Measurements from ENCODE around the gene RAB25. TPM values are rescaled to one million over a fixed set of nuclear protein-coding genes. Genes with fewer than 3 reads are reported as not detected.

RAB25 gene
- 0.13 TPM in 1 of 2 replicates, not detected in the other for total RNA-seq

GRCh38 chr1:156060937-156061636 lies at the start of gene RAB25:
TSS of gene RAB25 (plus strand) at chr1:156061160. CDS start at chr1:156061401, 241 bp downstream.

GRCh38 chr1:156020293-156021092 lies 40.5 kb upstream of the RAB25 start, which contains the start of gene SSR2:
TSS of gene SSR2 (minus strand) at chr1:156020951. CDS start at chr1:156020167, 784 bp downstream.

GRCh38 chr1:156053768-156054499 lies 7.0 kb upstream of the RAB25 start, which contains the start of gene UBQLN4:
TSS of gene UBQLN4 (minus strand) at chr1:156053798. CDS start at chr1:156053701, 97 bp downstream.

GRCh38 chr1:156054500-156055280 lies 6.3 kb upstream of the RAB25 start, which contains the start of gene LAMTOR2:
TSS of gene LAMTOR2 (plus strand) at chr1:156054782. CDS start at chr1:156054890, 108 bp downstream.

GRCh38 chr1:156082309-156083091 lies 21.5 kb downstream of the RAB25 start, which contains the start of gene MEX3A:
TSS of gene MEX3A (minus strand) at chr1:156082465. CDS start at chr1:156081998, 467 bp downstream.

GRCh38 chr1:156114101-156114918 lies 53.4 kb downstream of the RAB25 start, which contains the start of gene LMNA:
TSS of gene LMNA (plus strand) at chr1:156114711. CDS start at chr1:156114919, 208 bp downstream.

Other genes starting within 250 kb of the RAB25 start
- 19.3 and 50.1 TPM in 2 replicates for gene GON4L, start 203.9 kb upstream of the RAB25 start, total RNA-seq
- gene SYT11, start 201.6 kb upstream of the RAB25 start, total RNA-seq, result 25.9 and 59.6 TPM in 2 replicates
- 25.3 and 54.9 TPM in 2 replicates for gene RIT1, start 149.8 kb upstream of the RAB25 start, total RNA-seq
- 12.6 and 32.9 TPM in 2 replicates for gene KHDC4, start 126.7 kb upstream of the RAB25 start, total RNA-seq
- 0.06 and 0.16 TPM in 2 replicates for gene RXFP4, start 119.5 kb upstream of the RAB25 start, total RNA-seq
- 93.6 and 138 TPM in 2 replicates for gene ARHGEF2, start 82.6 kb upstream of the RAB25 start, total RNA-seq
- gene SSR2, start 40.2 kb upstream of the RAB25 start, total RNA-seq, result 264 and 295 TPM in 2 replicates
- 10.5 and 22.0 TPM in 2 replicates for gene UBQLN4, start 7.4 kb upstream of the RAB25 start, total RNA-seq
- gene LAMTOR2, start 6.4 kb upstream of the RAB25 start, total RNA-seq, result 55.0 and 88.2 TPM in 2 replicates
- 2.4 and 12.2 TPM in 2 replicates for gene MEX3A, start 21.3 kb downstream of the RAB25 start, total RNA-seq
- 554 and 869 TPM in 2 replicates for gene LMNA, start 53.6 kb downstream of the RAB25 start, total RNA-seq
- 0.16 and 0.50 TPM in 2 replicates for gene SEMA4A, start 92.4 kb downstream of the RAB25 start, total RNA-seq
- gene SLC25A44, start 132.9 kb downstream of the RAB25 start, total RNA-seq, result 4.5 and 14.3 TPM in 2 replicates
- 38.8 and 42.9 TPM in 2 replicates for gene PMF1, start 151.8 kb downstream of the RAB25 start, total RNA-seq
- gene BGLAP, start 181.0 kb downstream of the RAB25 start, total RNA-seq, result 0.38 TPM in 1 of 2 replicates, not detected in the other
- under 0.01 and 0.50 TPM in 2 replicates for gene PAQR6, start 186.9 kb downstream of the RAB25 start, total RNA-seq
- gene SMG5, start 221.7 kb downstream of the RAB25 start, total RNA-seq, result 36.6 and 91.6 TPM in 2 replicates
- gene TMEM79, start 223.2 kb downstream of the RAB25 start, total RNA-seq, result 0.81 and 2.1 TPM in 2 replicates
- 36.3 and 43.7 TPM in 2 replicates for gene GLMP, start 234.5 kb downstream of the RAB25 start, total RNA-seq
- gene VHLL, start 238.1 kb downstream of the RAB25 start, total RNA-seq, result 0.19 TPM in 1 of 2 replicates, not detected in the other

Measured in bladder microvascular endothelial cell (primary cell).